ENCODE results near the gene ASTN1. TPM values are rescaled to one million over a fixed set of nuclear protein-coding genes. Genes with fewer than 3 reads are reported as not detected.

The ASTN1 gene
- total RNA-seq, 1 experiment from 2014 or later, result 0.42 TPM

GRCh38 chr1:177020851-177021589 lies 143.5 kb downstream of the ASTN1 start:
- no peaks in the 10 kb centered on the region for H3K79me2 ChIP-seq (ENCODE audit: insufficient read depth, low read length)
- H3K4me3 ChIP-seq (replicated peaks in 1 of 2; ENCODE audit: low read depth in 1 of 2, low read length in 2 of 2), result no peak overlapping the region
- intact Hi-C loops (cut with micrococcal nuclease), result no loop called here
- H3K36me3 ChIP-seq (ENCODE audit: control insufficient read depth in 1 of 2, insufficient read depth in 2 of 2, low read length in 2 of 2), result no peaks in the 10 kb centered on the region
- RAD21 ChIA-PET (ENCODE audit: low non-redundant PET in 1 of 2, low total read pairs in 2 of 2, uncharacterized antibody in 2 of 2, unreplicated experiment in 2 of 2), result no interaction called here
- no peak overlapping the region for H2AFZ ChIP-seq (ENCODE audit: low read depth, low read length, poor library complexity, severe bottlenecking)
- no peaks in the 10 kb centered on the region for H3K9me3 ChIP-seq (ENCODE audit: control insufficient read depth in 1 of 2, insufficient read depth in 1 of 2, low read depth in 1 of 2, low read length in 2 of 2)
- peaks cover 3% of the 10 kb centered on the region; the same call in 1 of the 2 replicates for H3K27me3 ChIP-seq (ENCODE audit: insufficient read depth, low read length)
- CTCF ChIA-PET, result no interaction called here
- BruUV-seq (replicated peaks), result no TSS peak
- H3K4me1 ChIP-seq (ENCODE audit: control insufficient read depth in 1 of 2, insufficient read depth in 2 of 2, low read length in 2 of 2), result no peaks in the 10 kb centered on the region
- ATAC-seq (no peak), DNase-seq (ENCODE audit: low read depth, low spot score) (no peak)
- no peak overlapping the region for H3K9ac ChIP-seq (ENCODE audit: low read length)
- no peaks in the 10 kb centered on the region for H4K20me1 ChIP-seq (ENCODE audit: insufficient read depth)
- no peaks in the 10 kb centered on the region for H3K9me2 ChIP-seq (ENCODE audit: insufficient read depth)
- POLR2A ChIA-PET, result no interaction called here
- TF ChIP-seq CEBPB (IDR thresholded peaks at IDR 0.05; ENCODE audit: low read depth) (no peak), ZFX (IDR thresholded peaks at IDR 0.05) (no peak), POLR2A (IDR thresholded peaks at IDR 0.05; ENCODE audit: borderline replicate concordance, extremely low read depth, insufficient read depth, insufficient read length) (no peak), ATF3 (IDR thresholded peaks at IDR 0.05) (no peak), POLR2AphosphoS5 (IDR thresholded peaks at IDR 0.05; ENCODE audit: low read depth, low read length) (no peak), ZBTB33 (IDR thresholded peaks at IDR 0.05; ENCODE audit: extremely low read depth, insufficient replicate concordance, low read length) (no peak), MAX (IDR thresholded peaks at IDR 0.05) (no peak), SP1 (IDR thresholded peaks at IDR 0.05; ENCODE audit: low read depth) (no peak), ZNF274 (IDR thresholded peaks at IDR 0.05; ENCODE audit: low read depth, low read length) (no peak)
- no peak overlapping the region for H3K4me2 ChIP-seq (ENCODE audit: low read length)
- H3K27ac ChIP-seq (ENCODE audit: low read depth, low read length), result no peak overlapping the region

Data from HCT116 (cell line).